BLaER1 treated with 17β-estradiol and CSF1 and Interleukin-3, amounts not matched to agents 10 nM and 100 nM (cell line): ENCODE results near the gene OR13J1.

Experiments
- H3K27ac ChIP-seq, 11 experiments: shearing (Covaris generic); formaldehyde crosslinking; 2 replicates each; pipeline ENCODE4 v1.8.1; 2022
- H3K27me3 ChIP-seq, 11 experiments: shearing (Covaris generic); formaldehyde crosslinking; 2 replicates each; pipeline ENCODE4 v1.8.1; 2022
- H3K36me3 ChIP-seq, 11 experiments: shearing (Covaris generic); formaldehyde crosslinking; 2 replicates each; pipeline ENCODE4 v1.8.1; 2022
- H3K4me1 ChIP-seq, 10 experiments: shearing (Covaris generic); formaldehyde crosslinking; 2 replicates each; pipeline ENCODE4 v1.8.1; 2022
- H3K4me2 ChIP-seq, 11 experiments: shearing (Covaris generic); formaldehyde crosslinking; 2 replicates each; pipeline ENCODE4 v1.8.1; 2022
- H3K4me3 ChIP-seq, 10 experiments: shearing (Covaris generic); formaldehyde crosslinking; 2 replicates each; pipeline ENCODE4 v1.8.1; 2022
- H3K9ac ChIP-seq, 11 experiments: shearing (Covaris generic); formaldehyde crosslinking; 2 replicates each; pipeline ENCODE4 v1.8.1; 2022
- H3K9me3 ChIP-seq, 11 experiments: shearing (Covaris generic); formaldehyde crosslinking; replicated peaks in 1 of 11; 2 replicates each; pipeline ENCODE4 v1.8.1; 2022
- H4K20me1 ChIP-seq, 11 experiments: shearing (Covaris generic); formaldehyde crosslinking; 2 replicates each; pipeline ENCODE4 v1.8.1; 2022
- Cebpa-rat ChIP-seq, 11 experiments: shearing (Covaris generic); IDR thresholded peaks; 2 replicates each; pipeline ENCODE4 v1.8.1; 2022

The OR13J1 gene

DNA sequence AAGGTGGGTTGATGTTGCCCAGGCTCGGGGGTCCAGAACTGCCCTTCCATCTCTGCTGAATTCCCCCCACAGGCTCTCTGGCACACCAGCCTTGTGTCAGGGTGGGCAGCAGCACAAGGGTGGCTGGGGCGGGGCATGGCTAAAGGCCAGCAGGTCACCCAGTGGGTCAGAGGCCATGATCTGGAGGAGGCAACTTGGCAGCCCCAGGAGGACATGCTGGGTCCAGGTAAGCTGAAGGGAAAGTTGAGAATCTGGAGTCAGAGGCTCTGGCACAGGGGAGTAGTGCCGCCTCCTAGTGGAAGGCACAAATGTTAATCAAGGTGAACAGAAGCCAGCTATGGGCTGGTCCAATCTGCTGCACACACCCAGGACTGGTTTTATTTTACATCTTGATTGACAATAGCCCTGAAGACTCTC is 35.0 kb downstream of the OR13J1 start:
- Histone ChIP-seq H3K9me3 (peaks cover 0 to 12% (median 0%) of the 10 kb centered on the region in 11 experiments; a peak in 8 of 22 replicates), H3K4me3 (no peak overlapping the region), H4K20me1 (peaks cover 0 to 4% (median 0%) of the 10 kb centered on the region in 11 experiments; a peak in 2 of 22 replicates), H3K9ac (no peak overlapping the region), H3K4me1 (peaks cover 26 to 98% (median 63%) of the 10 kb centered on the region in 10 experiments), H3K4me2 (peak overlapping the region in 7 of 11 experiments; percentile 74 to 99 (median 99); a peak in 12 of 22 replicates), H3K36me3 (peaks cover 0 to 13% (median 0%) of the 10 kb centered on the region in 11 experiments; a peak in 3 of 22 replicates), H3K27ac (peak overlapping the region in 7 of 11 experiments; percentile 2 to 77 (median 69); a peak in 7 of 22 replicates), H3K27me3 (peaks cover 0 to 63% (median 0%) of the 10 kb centered on the region in 11 experiments; a peak in 4 of 22 replicates)
- no peak for TF ChIP-seq Cebpa-rat (IDR thresholded peaks at IDR 0.05)

DNA sequence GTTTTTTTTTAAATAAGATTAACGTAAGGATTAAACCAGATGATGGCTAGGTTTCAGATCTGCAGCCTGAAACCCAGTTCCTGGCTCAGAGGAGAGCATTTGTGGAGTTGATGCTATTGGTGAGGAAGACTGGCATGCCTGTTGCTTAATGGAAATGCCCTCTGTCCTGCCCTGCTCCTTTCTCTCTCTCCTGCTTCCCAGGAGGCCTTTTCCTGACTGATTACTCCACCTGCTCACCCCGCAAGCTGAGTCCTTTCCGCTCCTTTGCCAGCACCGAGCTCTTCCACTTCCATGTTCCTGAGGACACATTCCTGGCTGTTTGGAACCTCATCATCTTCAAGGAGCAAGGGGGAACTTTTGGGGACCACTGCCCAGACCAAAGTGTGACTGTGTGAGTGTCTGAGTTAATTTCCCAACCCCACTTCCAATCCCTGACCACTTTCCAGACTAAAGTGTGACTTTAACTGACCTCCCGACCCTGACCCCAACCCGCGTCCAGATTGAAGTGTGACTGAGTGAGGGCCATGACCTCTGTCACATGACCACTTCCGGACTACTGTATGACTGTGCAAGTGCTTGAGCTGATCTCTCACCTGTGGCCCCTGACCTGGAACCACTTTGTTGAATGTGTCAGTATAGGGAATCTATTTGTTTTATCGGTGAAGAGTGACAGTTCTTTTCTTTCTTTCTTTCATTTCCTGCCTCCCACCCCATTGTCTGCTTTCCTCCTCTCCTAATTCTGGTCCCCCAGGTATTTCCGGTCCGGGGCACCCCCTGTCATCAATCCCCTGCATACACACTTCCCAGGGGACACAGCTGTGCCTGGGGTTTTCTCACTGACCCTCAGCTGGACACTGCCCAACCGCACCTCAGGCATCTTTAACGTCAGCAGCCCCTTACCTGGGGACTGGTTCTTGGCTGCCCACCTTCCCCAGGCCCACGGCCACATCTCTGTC is 35.7 kb downstream of the OR13J1 start:
- peak overlapping the region; percentile 72 to 99 (median 87) for H3K4me2 ChIP-seq
- peaks cover 0 to 13% (median 0%) of the 10 kb centered on the region in 11 experiments; a peak in 3 of 22 replicates for H3K36me3 ChIP-seq
- peak overlapping the region in 5 of 11 experiments; percentile 7 to 62 (median 38); a peak in 4 of 22 replicates for H3K9ac ChIP-seq
- H3K27ac ChIP-seq: peak overlapping the region in 8 of 11 experiments; percentile 46 to 77 (median 69); a peak in 17 of 22 replicates
- H3K9me3 ChIP-seq: peaks cover 0 to 5% (median 0%) of the 10 kb centered on the region in 11 experiments; a peak in 6 of 22 replicates
- peaks cover 30 to 98% (median 63%) of the 10 kb centered on the region in 10 experiments for H3K4me1 ChIP-seq
- H3K27me3 ChIP-seq: peaks cover 0 to 56% (median 0%) of the 10 kb centered on the region in 11 experiments; a peak in 4 of 22 replicates
- no peak for TF ChIP-seq Cebpa-rat (IDR thresholded peaks at IDR 0.05)
- H3K4me3 ChIP-seq: no peak overlapping the region
- H4K20me1 ChIP-seq: peaks cover 0 to 4% (median 0%) of the 10 kb centered on the region in 11 experiments; a peak in 2 of 22 replicates

DNA sequence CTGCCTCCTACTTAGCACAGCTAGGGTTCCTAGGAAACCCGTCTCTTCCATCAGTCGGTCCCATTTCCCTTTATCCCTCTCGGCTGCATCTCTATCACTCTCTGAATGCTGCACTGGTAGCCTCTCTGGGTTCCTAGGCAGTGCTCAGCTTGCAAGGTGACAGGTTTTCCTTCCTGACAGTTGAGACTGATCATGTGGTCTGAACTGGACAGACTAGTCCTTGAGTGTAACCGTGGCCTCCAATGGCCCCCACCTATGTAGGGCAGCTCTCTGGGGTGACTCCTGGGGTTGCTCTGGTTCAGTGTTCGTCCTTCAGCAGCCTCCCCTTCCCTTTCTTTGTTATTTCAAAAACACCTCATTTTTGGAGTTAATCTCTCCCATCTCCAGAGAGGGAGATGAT is 37.4 kb downstream of the OR13J1 start:
- Histone ChIP-seq H3K27ac (peak overlapping the region in 7 of 11 experiments; percentile 46 to 77 (median 69); a peak in 11 of 22 replicates), H3K9ac (peak overlapping the region in 3 of 11 experiments; percentile 49 to 62 (median 49); a peak in 4 of 22 replicates), H3K4me1 (peaks cover 35 to 92% (median 64%) of the 10 kb centered on the region in 10 experiments), H3K36me3 (peaks cover 0 to 13% (median 0%) of the 10 kb centered on the region in 11 experiments; a peak in 2 of 22 replicates), H3K27me3 (peaks cover 0 to 38% (median 0%) of the 10 kb centered on the region in 11 experiments; a peak in 4 of 22 replicates), H3K4me3 (no peak overlapping the region), H3K4me2 (peak overlapping the region in 10 of 11 experiments; percentile 72 to 99 (median 91); a peak in 19 of 22 replicates), H3K9me3 (no peaks in the 10 kb centered on the region), H4K20me1 (peaks cover 0 to 4% (median 0%) of the 10 kb centered on the region in 11 experiments; a peak in 2 of 22 replicates)
- TF ChIP-seq Cebpa-rat (IDR thresholded peaks at IDR 0.05): no peak

DNA sequence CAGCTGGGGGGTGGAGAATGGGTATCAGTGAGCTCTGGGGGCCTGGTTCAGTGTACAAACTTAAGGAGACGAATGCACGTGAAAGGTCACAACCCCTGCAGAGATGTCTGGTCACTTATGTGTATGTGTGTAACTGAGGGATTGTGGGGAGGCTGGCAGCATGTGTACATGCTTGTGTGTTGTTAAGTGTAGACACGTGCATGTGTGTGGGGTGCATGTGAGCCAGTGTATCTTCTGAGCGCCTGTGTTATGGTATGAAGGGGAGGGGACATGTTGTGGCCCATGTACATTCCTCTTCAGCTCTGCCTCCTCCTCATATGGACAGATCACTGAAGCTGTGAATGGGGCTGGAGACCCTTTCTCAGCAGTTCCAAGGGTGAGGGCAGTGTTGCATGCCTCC is 39.2 kb downstream of the OR13J1 start:
- peak overlapping the region in 7 of 11 experiments; percentile 85 to 99 (median 99); a peak in 13 of 22 replicates for H3K4me2 ChIP-seq

DNA sequence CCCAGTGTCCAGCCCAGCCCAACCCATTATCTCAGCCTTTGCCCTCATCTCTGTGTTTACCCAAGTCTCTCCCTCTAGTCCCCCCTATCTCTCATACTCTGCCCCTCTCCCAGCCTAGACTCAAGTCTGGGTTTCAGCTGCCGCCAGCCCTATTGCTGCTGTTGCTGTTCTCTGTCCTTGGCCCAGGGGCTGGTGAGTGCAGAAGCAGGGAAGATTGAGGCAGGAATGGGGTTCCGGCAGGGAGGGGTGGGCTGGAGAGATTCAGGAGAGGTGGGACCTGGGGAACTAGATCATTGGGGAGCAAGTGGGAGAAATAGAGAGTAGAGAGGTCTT is 40.5 kb downstream of the OR13J1 start:
- H4K20me1 ChIP-seq: peaks cover 0 to 4% (median 0%) of the 10 kb centered on the region in 11 experiments; a peak in 2 of 22 replicates
- no peaks in the 10 kb centered on the region for H3K9me3 ChIP-seq
- H3K36me3 ChIP-seq: no peaks in the 10 kb centered on the region
- H3K9ac ChIP-seq: peak overlapping the region; percentile 77 to 88 (median 83); a peak in 21 of 22 replicates
- H3K4me1 ChIP-seq: peaks cover 31 to 73% (median 54%) of the 10 kb centered on the region in 10 experiments
- H3K27me3 ChIP-seq: peaks cover 0 to 15% (median 0%) of the 10 kb centered on the region in 11 experiments; a peak in 3 of 22 replicates
- H3K4me2 ChIP-seq: peak overlapping the region; percentile 85 to 99 (median 98)
- H3K4me3 ChIP-seq: peak overlapping the region; percentile 60 to 83 (median 70)
- peak overlapping the region in 10 of 11 experiments; percentile 69 to 87 (median 76); a peak in 19 of 22 replicates for H3K27ac ChIP-seq
- no peak for TF ChIP-seq Cebpa-rat (IDR thresholded peaks at IDR 0.05)

More for the DNA sequence above, 39.2 kb downstream of the OR13J1 start:
- peaks cover 0 to 4% (median 0%) of the 10 kb centered on the region in 11 experiments; a peak in 2 of 22 replicates for H4K20me1 ChIP-seq
- H3K9me3 ChIP-seq: no peaks in the 10 kb centered on the region
- H3K9ac ChIP-seq: no peak overlapping the region
- peaks cover 35 to 83% (median 62%) of the 10 kb centered on the region in 10 experiments for H3K4me1 ChIP-seq
- peaks cover 0 to 11% (median 0%) of the 10 kb centered on the region in 11 experiments; a peak in 2 of 22 replicates for H3K36me3 ChIP-seq
- H3K27ac ChIP-seq: no peak overlapping the region
- TF ChIP-seq Cebpa-rat (IDR thresholded peaks at IDR 0.05): no peak
- no peak overlapping the region for H3K4me3 ChIP-seq
- peaks cover 0 to 21% (median 0%) of the 10 kb centered on the region in 11 experiments; a peak in 3 of 22 replicates for H3K27me3 ChIP-seq

DNA sequence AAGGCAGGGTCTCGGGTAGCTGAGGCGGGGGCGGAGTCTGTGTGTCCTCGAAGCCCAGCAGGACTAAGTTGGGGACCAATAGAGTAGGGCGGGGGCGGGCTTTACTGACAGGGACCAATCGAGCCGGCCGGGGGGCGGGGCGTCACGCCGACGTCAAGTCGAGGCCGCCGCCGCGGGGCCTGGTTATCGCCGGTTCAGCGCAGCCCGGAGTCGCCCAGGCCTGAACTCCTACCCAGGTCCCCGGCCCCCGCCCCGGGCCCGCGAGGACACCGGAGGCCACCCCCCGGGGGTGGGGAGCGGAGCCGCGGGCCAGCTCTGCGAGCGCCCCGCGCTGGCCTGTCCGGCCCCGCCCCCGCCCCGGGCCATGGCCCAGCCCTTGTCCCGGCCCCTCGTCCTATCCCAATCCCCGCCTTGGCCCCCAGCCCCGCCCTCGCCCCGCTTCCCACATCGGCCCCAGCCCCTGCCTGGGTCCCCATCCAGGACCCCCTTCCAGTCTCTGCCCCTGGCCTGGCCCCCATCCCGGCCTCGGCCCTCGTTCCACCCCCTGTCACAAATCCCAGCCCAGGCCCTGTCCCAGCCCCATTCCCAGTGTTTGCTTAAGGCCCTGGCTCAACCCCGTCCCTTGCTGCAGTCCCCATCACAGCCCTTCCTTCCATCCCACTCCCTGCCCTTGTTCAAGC is 41.0 kb downstream of the OR13J1 start, which contains the start of gene TMEM8B:
TMEM8B (plus strand) TSS at position 145 of the 680 bp plus-strand sequence; CDS start at position 365, 220 bp downstream.
- Histone ChIP-seq H3K27ac (peak within 1 kb of the TSS in 10 of 11 experiments; percentile 69 to 87 (median 76); a peak in 20 of 22 replicates), H3K4me1 (peaks cover 25 to 68% (median 49%) of the 10 kb centered on the region in 10 experiments), H3K4me2 (peak within 1 kb of the TSS; percentile 97 to 99 (median 99)), H3K4me3 (peak within 1 kb of the TSS; percentile 60 to 83 (median 70)), H3K9me3 (no peaks in the 10 kb centered on the region), H3K36me3 (no peaks in the 10 kb centered on the region), H3K27me3 (peaks cover 0 to 12% (median 0%) of the 10 kb centered on the region in 11 experiments; a peak in 3 of 22 replicates), H4K20me1 (peaks cover 0 to 4% (median 0%) of the 10 kb centered on the region in 11 experiments; a peak in 2 of 22 replicates), H3K9ac (peak within 1 kb of the TSS; percentile 77 to 88 (median 83); a peak in 21 of 22 replicates)
- TF ChIP-seq Cebpa-rat (IDR thresholded peaks at IDR 0.05): no peak

DNA sequence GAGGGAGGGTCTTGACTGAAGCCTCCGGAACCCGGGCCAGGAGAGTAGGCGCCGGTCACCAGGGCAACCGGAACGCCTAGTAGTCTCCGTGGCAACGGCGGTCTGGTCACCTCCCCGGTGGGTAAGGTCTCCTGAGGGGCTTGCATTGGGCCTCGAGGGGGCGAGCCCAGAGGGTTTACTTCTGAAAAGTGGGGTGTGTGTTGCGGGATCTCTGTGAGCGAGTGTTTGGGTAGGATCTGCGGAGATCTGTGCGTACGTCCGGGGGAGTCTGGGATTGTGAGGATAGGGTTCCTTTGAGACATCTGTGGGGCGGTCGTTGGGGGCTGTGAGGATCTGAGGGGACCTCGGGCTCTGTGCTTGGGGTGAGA is 41.5 kb downstream of the OR13J1 start, which contains the start of gene FAM221B:
FAM221B (minus strand) TSS at position 17 of the 368 bp plus-strand sequence. CDS start 2,571 bp downstream, outside the sequence.
- peak within 1 kb of the TSS; percentile 60 to 83 (median 70) for H3K4me3 ChIP-seq

More for the DNA sequence above, 41.5 kb downstream of the OR13J1 start, which contains the start of gene FAM221B:
- Histone ChIP-seq H3K4me1 (peaks cover 20 to 63% (median 44%) of the 10 kb centered on the region in 10 experiments), H3K9me3 (no peaks in the 10 kb centered on the region), H4K20me1 (peaks cover 0 to 4% (median 0%) of the 10 kb centered on the region in 11 experiments; a peak in 2 of 22 replicates), H3K9ac (peak within 1 kb of the TSS; percentile 77 to 88 (median 83); a peak in 21 of 22 replicates), H3K36me3 (no peaks in the 10 kb centered on the region), H3K4me2 (peak within 1 kb of the TSS; percentile 97 to 99 (median 99)), H3K27ac (peak within 1 kb of the TSS in 10 of 11 experiments; percentile 69 to 87 (median 76); a peak in 20 of 22 replicates), H3K27me3 (peaks cover 0 to 11% (median 0%) of the 10 kb centered on the region in 11 experiments; a peak in 2 of 22 replicates)
- no peak for TF ChIP-seq Cebpa-rat (IDR thresholded peaks at IDR 0.05)
